GM12878 (cell line): ENCODE measurements around the gene ADGRL2. TPM values are rescaled to one million over a fixed set of nuclear protein-coding genes. Genes with fewer than 3 reads are reported as not detected.

Source experiments
- ATAC-seq: fragments of 200-7000 bp; cut with Tn5 transposase; 3 replicates; pipeline ENCODE4 v1.9.1; 2020; ENCODE audit warnings: mild to moderate bottlenecking, moderate library complexity
- BruUV-seq: library from RNA; stranded (reverse); fragments of 400-500 nt; replicated peaks from 2 replicates; lab custom pipeline; 2021; lab: Mats Ljungman, UMichigan
- CTCF ChIA-PET: fragments of 300-600 bp; sonication (Branson Sonifier 250); formaldehyde crosslinking; extraction: SDS; loops from one replicate; lab custom pipeline; 2021; ENCODE audit warnings: inconsistent platforms; lab: Yijun Ruan, JAX
- POLR2A ChIA-PET: fragments of 350-600 bp; formaldehyde crosslinking; extraction: SDS; loops from one replicate; lab custom pipeline; 2021; ENCODE audit warnings: inconsistent platforms; lab: Charles Lee
- RAD21 ChIA-PET: fragments of 300-600 bp; sonication (Branson Sonifier 250); formaldehyde crosslinking; loops from one replicate; lab custom pipeline; 2023; ENCODE audit warnings: antibody characterized with exemption; ENCODE audit not compliant: unreplicated experiment; lab: Charles Lee
- SMC1A ChIA-PET: fragments of 300-600 bp; sonication (Branson Sonifier 250); formaldehyde crosslinking; loops from one replicate; lab custom pipeline; 2023; ENCODE audit not compliant: unreplicated experiment, uncharacterized antibody; lab: Charles Lee
- DNase-seq: peaks from one replicate; pipeline ENCODE4 v3.0.0-alpha.2; 2011; ENCODE audit warnings: low read depth, low spot score
- FAIRE-seq: peaks from 3 replicates; lab custom pipeline; 2011; peaks lifted over from hg19 to GRCh38; lab: Jason Lieb, UNC
- H2AFZ ChIP-seq: 2 replicates; pipeline ENCODE4 v1.6.0; 2011; ENCODE audit warnings: low read depth, low read length, control low read depth; ENCODE audit not compliant: control insufficient read depth
- H3K27ac ChIP-seq: 2 replicates; pipeline ENCODE4 v1.5.1; 2011; ENCODE audit warnings: control low read depth; ENCODE audit not compliant: control insufficient read depth, insufficient read depth
- H3K27me3 ChIP-seq, 2 experiments: replicated peaks in 1 of 2; 2 replicates each; pipeline versions ENCODE4 v1.6.0 to v1.6.1; 2011; ENCODE audit warnings: low read length in 1 of 2; ENCODE audit not compliant: control insufficient read depth in 2 of 2, insufficient read depth in 2 of 2
- H3K36me3 ChIP-seq, 2 experiments: 2 replicates each; pipeline ENCODE4 v1.5.1; 2011; ENCODE audit warnings: low read length in 1 of 2; ENCODE audit not compliant: control insufficient read depth in 2 of 2, insufficient read depth in 2 of 2
- H3K4me1 ChIP-seq: 2 replicates; pipeline ENCODE4 v1.6.1; 2011; ENCODE audit warnings: mild to moderate bottlenecking, low read length, moderate library complexity, mixed read lengths; ENCODE audit not compliant: control insufficient read depth, insufficient read depth
- H3K4me2 ChIP-seq: 2 replicates; pipeline ENCODE4 v1.6.0; 2011; ENCODE audit warnings: control low read depth; ENCODE audit not compliant: control insufficient read depth, insufficient read depth
- H3K4me3 ChIP-seq: fragments of 200-600 bp; sonication (generic); 2 replicates; pipeline ENCODE4 v1.5.1; 2016
- H3K79me2 ChIP-seq: 2 replicates; pipeline ENCODE4 v1.6.0; 2011; ENCODE audit warnings: low read length; ENCODE audit not compliant: control insufficient read depth, insufficient read depth
- H3K9ac ChIP-seq: 2 replicates; pipeline ENCODE4 v1.8.0; 2011; ENCODE audit warnings: low read length, control low read depth, mixed read lengths; ENCODE audit not compliant: control insufficient read depth, insufficient read depth
- H3K9me3 ChIP-seq: replicated peaks from 3 replicates; pipeline ENCODE4 v1.5.1; 2011; ENCODE audit warnings: mild to moderate bottlenecking, low read length; ENCODE audit not compliant: control insufficient read depth, insufficient read depth
- H4K20me1 ChIP-seq: 2 replicates; pipeline ENCODE4 v1.6.0; 2011; ENCODE audit not compliant: control insufficient read depth, insufficient read depth
- CEBPB ChIP-seq, 2 experiments: fragments of 150-350 bp in 1 of 2; IDR thresholded peaks; 2 replicates each; pipeline ENCODE4 v1.6.1; 2012 to 2014; ENCODE audit warnings: low read depth in 2 of 2, low read length in 2 of 2, borderline replicate concordance in 1 of 2, inconsistent platforms in 1 of 2
- CHD4 ChIP-seq: fragments of 200-600 bp; sonication (generic); IDR thresholded peaks from 2 replicates; pipeline ENCODE4 v1.6.1; 2016; ENCODE audit warnings: mild to moderate bottlenecking
- NR2F1 ChIP-seq: fragments of 450-650 bp; conservative IDR thresholded peaks from 2 replicates; pipeline ENCODE4 v1.6.1; 2017; ENCODE audit warnings: mild to moderate bottlenecking
- SREBF2 ChIP-seq: IDR thresholded peaks from 2 replicates; pipeline ENCODE4 v1.6.1; 2012; ENCODE audit warnings: mild to moderate bottlenecking, low read length
- ZBTB4 ChIP-seq: fragments of 450-650 bp; formaldehyde crosslinking; IDR thresholded peaks from 2 replicates; pipeline ENCODE4 v1.4.0; 2022; ENCODE audit warnings: mild to moderate bottlenecking, moderate library complexity
- WGBS: methylation state at CpG from one replicate; pipeline ENCODE4 v1.1.6; 2016; ENCODE audit warnings: low lambda C conversion rate; ENCODE audit not compliant: insufficient replicate concordance, insufficient coverage; ENCODE audit errors: missing lambda C conversion rate; 5-methylcytosine and 5-hydroxymethylcytosine counted together
- in situ Hi-C: fragments of 300-500 bp; cut with MboI; formaldehyde crosslinking; loops from 9 replicates; pipeline ENCODE4 v1.14.3; 2018; ENCODE audit warnings: mixed read lengths
- intact Hi-C: fragments of 100-400 bp; cut with micrococcal nuclease; formaldehyde crosslinking; loops from one replicate; pipeline ENCODE4 v1.14.2; 2022; ENCODE audit not compliant: unreplicated experiment
- polyA plus RNA-seq, 11 experiments: library from polyadenylated mRNA; depleted of rRNA in 4 of 11; unstranded in 6 of 11; stranded (reverse) in 5 of 11; fragments of >200 nt; fragmentation: Nextera tagmentation in 4 of 11; fragmentation: Illumina TruSeq in 1 of 11; extraction: Ambion mirVana in 4 of 11; extraction: Trizol in 1 of 11; gene quantifications; 1 replicate in 1 of 11; 2 replicates in 10 of 11; pipeline versions ENCODE4 v1.2.1 to v1.2.3, GENCODE V29; 2011 to 2016; ENCODE audit warnings: inconsistent platforms in 2 of 11, missing spikeins in 2 of 11, low read depth in 1 of 11
- total RNA-seq, 4 experiments: library from RNA; depleted of rRNA in 3 of 4; stranded (reverse); fragments of >200 nt in 3 of 4; fragmentation: Illumina TruSeq in 1 of 4; extraction: Trizol in 1 of 4; gene quantifications; 2 replicates each; pipeline versions ENCODE4 v1.2.1 to v1.2.3, GENCODE V29; 2013 to 2021

ADGRL2 gene
- total and polyA plus RNA-seq, 10 of the 15 experiments (the other 5 are each of a cell fraction or from before 2014, with no cell fraction given), result 0.03 to 13.6 (median 0.21) TPM

GRCh38 chr1:81974222-81974841 is 173.6 kb downstream of the ADGRL2 start:
- Histone ChIP-seq H3K4me1 (no peaks in the 10 kb centered on the region), H4K20me1 (no peaks in the 10 kb centered on the region), H3K27me3 (no peaks in the 10 kb centered on the region; a peak in 1 of 4 replicates), H3K9ac (no peak overlapping the region), H2AFZ (no peak overlapping the region), H3K4me2 (no peak overlapping the region), H3K36me3 (no peaks in the 10 kb centered on the region), H3K9me3 (no peaks in the 10 kb centered on the region), H3K79me2 (no peaks in the 10 kb centered on the region), H3K4me3 (no peak overlapping the region), H3K27ac (no peak overlapping the region)
- DNase-seq, result no peak
- WGBS, result 18% methylated on average over 4 of the region's 4 CpGs
- no TSS peak for BruUV-seq
- FAIRE-seq, result no peak
- RAD21 ChIA-PET, result no interaction called here
- ATAC-seq, result no peak
- POLR2A ChIA-PET, result interaction anchor here (0.5 to 0.6 kb wide), 2 partner anchors 249 to 668 kb away, joined by 3 to 6 read pairs; no protein-coding TSS in a partner anchor
- SMC1A ChIA-PET, result interaction anchor here (0.8 to 1.2 kb wide), 2 partner anchors 17 to 178 kb away, joined by 3 to 4 read pairs; no protein-coding TSS in a partner anchor
- in situ Hi-C loops (no loop called here), intact Hi-C loops (no loop called here)
- CTCF ChIA-PET, result interaction anchor here (0.5 to 1.0 kb wide), 3 partner anchors 20 to 808 kb away, joined by 3 read pairs; no protein-coding TSS in a partner anchor
- TF ChIP-seq CEBPB (IDR thresholded peaks at IDR 0.05; ENCODE audit: borderline replicate concordance in 1 of 2, low read depth in 2 of 2, low read length in 2 of 2) (no peak), SREBF2 (no peak), NR2F1 (no peak), CHD4 (no peak)

GRCh38 chr1:81974883-81975555 is 174.3 kb downstream of the ADGRL2 start:
- 13% methylated on average over 3 of the region's 3 CpGs for WGBS
- ATAC-seq, result no peak

More at GRCh38 chr1:81974883-81975555, 174.3 kb downstream of the ADGRL2 start:
- H3K9me3 ChIP-seq, result no peaks in the 10 kb centered on the region
- POLR2A ChIA-PET, result interaction anchor here (0.6 kb wide), 1 partner anchor 669 kb away, joined by 3 read pairs; no protein-coding TSS in a partner anchor
- H3K9ac ChIP-seq, result no peak overlapping the region
- DNase-seq (no peak), FAIRE-seq (no peak)
- no peak overlapping the region for H3K27ac ChIP-seq
- no peak overlapping the region for H2AFZ ChIP-seq
- H3K36me3 ChIP-seq, result no peaks in the 10 kb centered on the region
- in situ Hi-C loops (no loop called here), intact Hi-C loops (no loop called here)
- no TSS peak for BruUV-seq
- H3K4me1 ChIP-seq, result no peaks in the 10 kb centered on the region
- CTCF ChIA-PET, result interaction anchor here (0.5 to 1.0 kb wide), 2 partner anchors 22 to 807 kb away, joined by 3 read pairs; no protein-coding TSS in a partner anchor
- RAD21 ChIA-PET, result no interaction called here
- H3K4me3 ChIP-seq, result no peak overlapping the region
- no peak overlapping the region for H3K4me2 ChIP-seq
- H3K79me2 ChIP-seq, result no peaks in the 10 kb centered on the region
- SMC1A ChIA-PET, result interaction anchor here (1.2 kb wide), 1 partner anchor 16 kb away, joined by 4 read pairs; no protein-coding TSS in a partner anchor
- H3K27me3 ChIP-seq, result no peaks in the 10 kb centered on the region; a peak in 1 of 4 replicates
- no peak for TF ChIP-seq ZBTB4 (CRISPR knock-in tag)
- no peaks in the 10 kb centered on the region for H4K20me1 ChIP-seq
